ENCODE results near the gene HOXC6.

DNA sequence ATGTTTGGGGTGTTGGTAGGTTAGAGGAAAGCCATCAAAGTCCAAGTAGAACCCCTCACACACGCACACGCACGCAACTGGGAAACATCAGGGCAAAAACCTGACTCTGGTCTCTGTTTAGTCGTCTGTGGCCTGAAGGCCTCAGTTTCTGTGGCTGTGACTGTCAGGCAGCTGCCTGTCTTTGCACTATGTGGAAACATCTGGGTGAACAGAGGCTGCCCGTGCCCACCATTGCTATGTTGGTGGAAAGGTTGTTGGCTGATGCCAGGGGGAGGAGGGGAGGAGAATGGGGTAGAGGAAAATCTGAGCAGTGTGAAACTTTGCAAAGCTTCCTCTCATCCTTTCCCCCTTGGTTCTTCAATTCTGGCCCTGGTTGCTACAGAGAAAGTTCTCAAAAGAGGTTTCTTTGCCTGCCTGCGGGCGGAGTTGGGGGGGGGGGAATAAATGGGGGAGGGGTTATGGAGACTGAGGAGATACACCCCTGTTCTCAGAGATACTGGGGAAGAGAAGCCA lies 35.8 kb upstream of the HOXC6 start:
- TF ChIP-seq, protein P1, sequence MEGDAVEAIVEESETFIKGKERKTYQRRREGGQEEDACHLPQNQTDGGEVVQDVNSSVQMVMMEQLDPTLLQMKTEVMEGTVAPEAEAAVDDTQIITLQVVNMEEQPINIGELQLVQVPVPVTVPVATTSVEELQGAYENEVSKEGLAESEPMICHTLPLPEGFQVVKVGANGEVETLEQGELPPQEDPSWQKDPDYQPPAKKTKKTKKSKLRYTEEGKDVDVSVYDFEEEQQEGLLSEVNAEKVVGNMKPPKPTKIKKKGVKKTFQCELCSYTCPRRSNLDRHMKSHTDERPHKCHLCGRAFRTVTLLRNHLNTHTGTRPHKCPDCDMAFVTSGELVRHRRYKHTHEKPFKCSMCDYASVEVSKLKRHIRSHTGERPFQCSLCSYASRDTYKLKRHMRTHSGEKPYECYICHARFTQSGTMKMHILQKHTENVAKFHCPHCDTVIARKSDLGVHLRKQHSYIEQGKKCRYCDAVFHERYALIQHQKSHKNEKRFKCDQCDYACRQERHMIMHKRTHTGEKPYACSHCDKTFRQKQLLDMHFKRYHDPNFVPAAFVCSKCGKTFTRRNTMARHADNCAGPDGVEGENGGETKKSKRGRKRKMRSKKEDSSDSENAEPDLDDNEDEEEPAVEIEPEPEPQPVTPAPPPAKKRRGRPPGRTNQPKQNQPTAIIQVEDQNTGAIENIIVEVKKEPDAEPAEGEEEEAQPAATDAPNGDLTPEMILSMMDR (IDR thresholded peaks at IDR 0.05), result no peak
- no peak for TF ChIP-seq POLR2AphosphoS5 (IDR thresholded peaks at IDR 0.05)
- no peak for TF ChIP-seq POLR2A (IDR thresholded peaks at IDR 0.05)

All from stomach (tissue), 4 donors.